ENCODE results near the gene CWC15. TPM values are rescaled to one million over a fixed set of nuclear protein-coding genes. Genes with fewer than 3 reads are reported as not detected.

The CWC15 gene
- total and polyA plus RNA-seq, 2 of the 13 experiments (the other 11 are each of a cell fraction or from before 2014, with no cell fraction given), result 27.6 to 61.2 TPM

DNA sequence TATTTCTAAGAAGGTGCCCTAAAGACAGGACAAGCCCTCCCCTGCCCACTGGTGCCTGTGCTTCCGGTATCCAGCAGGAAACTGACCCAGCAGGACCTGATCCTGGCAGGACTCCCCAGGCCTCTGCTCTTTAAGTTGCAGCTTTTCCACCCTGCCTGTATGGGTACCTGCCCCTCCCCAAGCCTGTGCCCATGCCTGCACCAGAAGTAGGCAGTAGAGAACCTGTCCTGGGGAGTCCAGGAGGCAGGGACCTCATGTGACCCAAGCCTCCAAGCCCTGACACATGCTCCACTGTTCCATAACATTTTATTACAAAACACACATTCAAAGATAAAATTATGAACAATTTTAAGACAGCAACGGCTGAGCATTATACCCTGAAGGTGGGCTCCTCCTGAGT is 14.2 kb downstream of the CWC15 start (continued):
- TF ChIP-seq PHF5A (CRISPR knock-in tag; IDR thresholded peaks at IDR 0.05; ENCODE audit: low read depth, unreplicated experiment) (no peak), ZEB1 (IDR thresholded peaks at IDR 0.05; ENCODE audit: insufficient replicate concordance, low read depth) (no peak), KLF11 (CRISPR knock-in tag; IDR thresholded peaks at IDR 0.05) (no peak)

DNA sequence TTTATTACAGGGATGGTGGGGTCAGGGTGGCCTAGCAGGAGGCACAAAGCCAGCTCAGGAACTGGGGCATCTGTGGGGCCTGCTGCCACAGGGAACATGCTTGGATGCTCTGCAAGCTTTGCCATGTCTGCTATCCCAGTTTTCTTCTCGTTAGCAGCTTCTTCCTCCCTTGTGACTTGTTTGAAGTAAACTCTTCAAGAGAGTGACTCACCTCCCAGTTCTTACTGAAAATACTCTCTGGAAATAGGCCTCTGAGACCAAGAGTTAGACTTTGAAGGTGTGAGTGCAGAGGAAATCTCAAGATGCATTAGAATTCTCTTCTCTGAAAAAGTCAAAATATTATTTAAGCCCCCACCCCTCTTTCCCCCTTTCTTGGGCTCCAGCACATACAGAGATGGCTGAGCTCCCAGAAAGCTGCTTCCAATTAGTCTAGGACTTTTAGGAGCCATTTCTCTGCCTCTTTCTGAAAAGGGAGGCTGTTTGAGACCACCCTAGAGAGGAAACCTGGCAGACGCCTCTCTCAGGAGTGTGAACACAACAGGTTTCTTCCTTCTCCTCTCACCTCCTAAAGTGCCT is 15.1 kb downstream of the CWC15 start:
- H3K4me1 ChIP-seq (ENCODE audit: insufficient read depth, low read length), result no peaks in the 10 kb centered on the region
- CTCF ChIA-PET (ENCODE audit: low intra/inter-chr PET ratio, low total read pairs), result no interaction called here
- no peak overlapping the region for H3K4me3 ChIP-seq (replicated peaks in 1 of 3; ENCODE audit: insufficient read depth in 1 of 3, low read depth in 2 of 3, low read length in 3 of 3)
- no peak overlapping the region for H2AFZ ChIP-seq (ENCODE audit: low read length)
- H3K4me2 ChIP-seq (ENCODE audit: low read depth, low read length), result no peak overlapping the region
- H3K9ac ChIP-seq (ENCODE audit: insufficient read depth, low read depth, low read length), result no peak overlapping the region
- no peaks in the 10 kb centered on the region for H3K79me2 ChIP-seq (ENCODE audit: insufficient read depth, low read length)
- DNase-seq (ENCODE audit: low spot score), result no peak
- peaks cover 1 to 20% of the 10 kb centered on the region in 2 experiments; a peak in 3 of 5 replicates for H3K36me3 ChIP-seq (replicated peaks in 1 of 2; ENCODE audit: control insufficient read depth in 1 of 2, insufficient read depth in 2 of 2, low read length in 2 of 2)
- no peak for ATAC-seq
- FAIRE-seq, result no peak
- no TSS peak for BruUV-seq (replicated peaks)
- in situ Hi-C loops (cut with HindIII; ENCODE audit: extremely low pct_ligation_motif_present, low pct_unique_long_range_greater_than_20kb), result no loop called here
- H3K9me3 ChIP-seq (ENCODE audit: low read length), result no peaks in the 10 kb centered on the region
- no peaks in the 10 kb centered on the region for H4K20me1 ChIP-seq (ENCODE audit: insufficient read depth, low read length)
- H3K27ac ChIP-seq (ENCODE audit: extremely low read length, insufficient read depth, low read length), result no peak overlapping the region
- H3K27me3 ChIP-seq (ENCODE audit: control insufficient read depth in 1 of 2, insufficient read depth in 2 of 2, low read length in 2 of 2), result no peaks in the 10 kb centered on the region
- TF ChIP-seq SAP130 (CRISPR knock-in tag; IDR thresholded peaks at IDR 0.05; ENCODE audit: low read depth), result no peak
- no peak for TF ChIP-seq ZNF33B (CRISPR knock-in tag; IDR thresholded peaks at IDR 0.05)
- TF ChIP-seq HOXA3 (CRISPR knock-in tag; IDR thresholded peaks at IDR 0.05), result no peak
- no peak for TF ChIP-seq RNF2 (conservative IDR thresholded peaks at IDR 0.05; ENCODE audit: low read depth)
- TF ChIP-seq, protein P1, sequence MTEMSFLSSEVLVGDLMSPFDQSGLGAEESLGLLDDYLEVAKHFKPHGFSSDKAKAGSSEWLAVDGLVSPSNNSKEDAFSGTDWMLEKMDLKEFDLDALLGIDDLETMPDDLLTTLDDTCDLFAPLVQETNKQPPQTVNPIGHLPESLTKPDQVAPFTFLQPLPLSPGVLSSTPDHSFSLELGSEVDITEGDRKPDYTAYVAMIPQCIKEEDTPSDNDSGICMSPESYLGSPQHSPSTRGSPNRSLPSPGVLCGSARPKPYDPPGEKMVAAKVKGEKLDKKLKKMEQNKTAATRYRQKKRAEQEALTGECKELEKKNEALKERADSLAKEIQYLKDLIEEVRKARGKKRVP (CRISPR knock-in tag; IDR thresholded peaks at IDR 0.05), result no peak
- TF ChIP-seq REXO4 (CRISPR knock-in tag; IDR thresholded peaks at IDR 0.05; ENCODE audit: borderline replicate concordance), result no peak
- no peak for TF ChIP-seq IRX3 (CRISPR knock-in tag; IDR thresholded peaks at IDR 0.05; ENCODE audit: borderline replicate concordance, low read depth)
- no peak for TF ChIP-seq KLF16 (CRISPR knock-in tag; IDR thresholded peaks at IDR 0.05)
- no peak for TF ChIP-seq SMARCE1 (IDR thresholded peaks at IDR 0.05; ENCODE audit: borderline replicate concordance)
- POLR2A ChIA-PET, result interaction anchor here (1.2 kb wide), 1 partner anchor 15 kb away, joined by 3 read pairs; the partner anchor contains the start of genes CWC15 and KDM4D
- 88% methylated on average over 2 of the region's 2 CpGs for WGBS (ENCODE audit: low lambda C conversion rate)
- intact Hi-C loops (cut with micrococcal nuclease; ENCODE audit: unreplicated experiment), result no loop called here
